PC-9 (cell line): ENCODE data around the gene LSS. TPM values are rescaled to one million over a fixed set of nuclear protein-coding genes. Genes with fewer than 3 reads are reported as not detected.

ENCODE experiments used
- BruUV-seq: library from RNA; stranded (reverse); fragments of 400-500 nt; replicated peaks from 2 replicates; lab custom pipeline; 2021; lab: Mats Ljungman, UMichigan
- CTCF ChIA-PET: fragments of 300-600 bp; sonication (Branson Sonifier 250); formaldehyde crosslinking; loops from one replicate; lab custom pipeline; 2022; ENCODE audit warnings: antibody characterized with exemption; lab: Charles Lee
- POLR2A ChIA-PET: fragments of 300-600 bp; sonication (Branson Sonifier 250); formaldehyde crosslinking; loops from one replicate; lab custom pipeline; 2022; ENCODE audit warnings: antibody characterized with exemption; ENCODE audit not compliant: unreplicated experiment; lab: Charles Lee
- DNase-seq, 2 experiments: peaks; one replicate each; pipeline versions ENCODE4 v3.0.0 to v3.0.0-alpha.2; 2015 to 2022; ENCODE audit warnings: mixed read lengths in 1 of 2
- H2AFZ ChIP-seq: fragments of 200-600 bp; sonication (generic); 2 replicates; pipeline ENCODE4 v1.8.1; 2017; ENCODE audit warnings: antibody characterized with exemption
- H3F3A ChIP-seq: fragments of 200-600 bp; sonication (generic); 2 replicates; pipeline ENCODE4 v1.8.1; 2017; ENCODE audit warnings: antibody characterized with exemption, mild to moderate bottlenecking, low read depth; ENCODE audit not compliant: insufficient read depth
- H3K27ac ChIP-seq: fragments of 200-600 bp; sonication (generic); 2 replicates; pipeline ENCODE4 v1.6.1; 2016; ENCODE audit warnings: mixed run types
- H3K27me3 ChIP-seq: fragments of 200-600 bp; sonication (generic); 2 replicates; pipeline ENCODE4 v1.6.1; 2016; ENCODE audit warnings: low read depth, mixed run types; ENCODE audit not compliant: insufficient read depth
- H3K36me3 ChIP-seq: fragments of 200-600 bp; sonication (generic); 2 replicates; pipeline ENCODE4 v1.6.1; 2016; ENCODE audit warnings: low read depth, mixed run types
- H3K4me1 ChIP-seq: fragments of 200-600 bp; sonication (generic); replicated peaks from 2 replicates; pipeline ENCODE4 v1.6.1; 2016; ENCODE audit warnings: mixed run types; ENCODE audit not compliant: insufficient read depth
- H3K4me2 ChIP-seq: fragments of 200-600 bp; sonication (generic); 2 replicates; pipeline ENCODE4 v1.6.1; 2017; ENCODE audit warnings: mixed run types
- H3K4me3 ChIP-seq: fragments of 200-600 bp; sonication (generic); 2 replicates; pipeline ENCODE4 v1.6.1; 2016; ENCODE audit warnings: mixed run types
- H3K79me2 ChIP-seq: fragments of 200-600 bp; sonication (generic); 2 replicates; pipeline ENCODE4 v1.6.1; 2017; ENCODE audit warnings: low read depth, mixed run types
- H3K9me2 ChIP-seq: fragments of 200-600 bp; sonication (generic); 2 replicates; pipeline ENCODE4 v1.8.1; 2017; ENCODE audit warnings: mild to moderate bottlenecking; ENCODE audit not compliant: insufficient read depth
- H3K9me3 ChIP-seq: fragments of 200-600 bp; sonication (generic); 2 replicates; pipeline ENCODE4 v1.8.1; 2016; ENCODE audit warnings: low read depth; ENCODE audit not compliant: insufficient read depth
- H4K20me1 ChIP-seq: fragments of 200-600 bp; sonication (generic); 2 replicates; pipeline ENCODE4 v1.8.1; 2017; ENCODE audit not compliant: insufficient read depth
- EZH2 ChIP-seq: fragments of 200-600 bp; sonication (generic); IDR thresholded peaks from 2 replicates; pipeline ENCODE4 v1.8.0; 2017; ENCODE audit warnings: antibody characterized with exemption, low read depth
- intact Hi-C: fragments of 100-400 bp; cut with micrococcal nuclease; formaldehyde crosslinking; loops from one replicate; pipeline ENCODE4 v1.10.0; 2022; ENCODE audit not compliant: unreplicated experiment
- total RNA-seq: library from RNA; stranded (reverse); gene quantifications from 2 replicates; pipeline ENCODE4 v1.2.3, GENCODE V29; 2021
- TF ChIP-seq, protein P1 (sequence below): fragments of 200-600 bp; sonication (generic); conservative IDR thresholded peaks from 2 replicates; pipeline ENCODE4 v1.6.1; 2017; ENCODE audit warnings: mixed run types, antibody characterized with exemption, mild to moderate bottlenecking, moderate library complexity

Gene LSS
- total RNA-seq, 1 experiment from 2014 or later, result 92.3 TPM

GRCh38 chr21:46220847-46221246, 7.7 kb downstream of the LSS start:
- Histone ChIP-seq H3K4me1 (no peaks in the 10 kb centered on the region), H3K9me2 (no peaks in the 10 kb centered on the region), H3F3A (no peaks in the 10 kb centered on the region), H2AFZ (no peak overlapping the region), H3K27ac (no peak overlapping the region), H3K4me2 (no peak overlapping the region), H4K20me1 (no peaks in the 10 kb centered on the region), H3K9me3 (no peaks in the 10 kb centered on the region), H3K36me3 (no peaks in the 10 kb centered on the region), H3K27me3 (no peaks in the 10 kb centered on the region), H3K79me2 (no peaks in the 10 kb centered on the region), H3K4me3 (no peak overlapping the region)
- no TSS peak for BruUV-seq
- DNase-seq, result no peak
- intact Hi-C loops, result no loop called here
- ChIA-PET POLR2A (no interaction called here), CTCF (no interaction called here)
- TF ChIP-seq EZH2, result no peak
- TF ChIP-seq, protein P1, sequence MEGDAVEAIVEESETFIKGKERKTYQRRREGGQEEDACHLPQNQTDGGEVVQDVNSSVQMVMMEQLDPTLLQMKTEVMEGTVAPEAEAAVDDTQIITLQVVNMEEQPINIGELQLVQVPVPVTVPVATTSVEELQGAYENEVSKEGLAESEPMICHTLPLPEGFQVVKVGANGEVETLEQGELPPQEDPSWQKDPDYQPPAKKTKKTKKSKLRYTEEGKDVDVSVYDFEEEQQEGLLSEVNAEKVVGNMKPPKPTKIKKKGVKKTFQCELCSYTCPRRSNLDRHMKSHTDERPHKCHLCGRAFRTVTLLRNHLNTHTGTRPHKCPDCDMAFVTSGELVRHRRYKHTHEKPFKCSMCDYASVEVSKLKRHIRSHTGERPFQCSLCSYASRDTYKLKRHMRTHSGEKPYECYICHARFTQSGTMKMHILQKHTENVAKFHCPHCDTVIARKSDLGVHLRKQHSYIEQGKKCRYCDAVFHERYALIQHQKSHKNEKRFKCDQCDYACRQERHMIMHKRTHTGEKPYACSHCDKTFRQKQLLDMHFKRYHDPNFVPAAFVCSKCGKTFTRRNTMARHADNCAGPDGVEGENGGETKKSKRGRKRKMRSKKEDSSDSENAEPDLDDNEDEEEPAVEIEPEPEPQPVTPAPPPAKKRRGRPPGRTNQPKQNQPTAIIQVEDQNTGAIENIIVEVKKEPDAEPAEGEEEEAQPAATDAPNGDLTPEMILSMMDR, result no peak

GRCh38 chr21:46220275-46220810, 8.2 kb downstream of the LSS start:
- H2AFZ ChIP-seq, result no peak overlapping the region
- H3K79me2 ChIP-seq, result no peaks in the 10 kb centered on the region
- BruUV-seq, result no TSS peak
- H3K4me3 ChIP-seq, result no peak overlapping the region
- ChIA-PET CTCF (no interaction called here), POLR2A (no interaction called here)
- H3K9me3 ChIP-seq, result no peaks in the 10 kb centered on the region
- H3K9me2 ChIP-seq, result no peaks in the 10 kb centered on the region
- H3K36me3 ChIP-seq, result no peaks in the 10 kb centered on the region
- TF ChIP-seq, protein P1, result no peak
- TF ChIP-seq EZH2, result no peak
- no peaks in the 10 kb centered on the region for H3K27me3 ChIP-seq
- H3F3A ChIP-seq, result no peaks in the 10 kb centered on the region
- intact Hi-C loops, result no loop called here
- H3K4me2 ChIP-seq, result no peak overlapping the region
- no peak overlapping the region for H3K27ac ChIP-seq
- no peaks in the 10 kb centered on the region for H3K4me1 ChIP-seq
- no peaks in the 10 kb centered on the region for H4K20me1 ChIP-seq
- DNase-seq, result no peak

- intact Hi-C loops, result no loop called here
- no peaks in the 10 kb centered on the region for H4K20me1 ChIP-seq
- no peak overlapping the region for H3K4me3 ChIP-seq
- no peaks in the 10 kb centered on the region for H3K36me3 ChIP-seq
- H3K9me2 ChIP-seq, result no peaks in the 10 kb centered on the region
- no peaks in the 10 kb centered on the region for H3F3A ChIP-seq
- no TSS peak for BruUV-seq
- ChIA-PET POLR2A (no interaction called here), CTCF (no interaction called here)
- H3K4me1 ChIP-seq, result no peaks in the 10 kb centered on the region
- no peak overlapping the region for H3K4me2 ChIP-seq
- no peak overlapping the region for H3K27ac ChIP-seq
- H3K9me3 ChIP-seq, result no peaks in the 10 kb centered on the region
- no peak for TF ChIP-seq EZH2
- TF ChIP-seq, protein P1, result no peak
- H3K79me2 ChIP-seq, result no peaks in the 10 kb centered on the region
- no peak for DNase-seq
- H3K27me3 ChIP-seq, result no peaks in the 10 kb centered on the region
- no peak overlapping the region for H2AFZ ChIP-seq
Measured at GRCh38 chr21:46219591-46220239, 8.9 kb downstream of the LSS start.
